AG20443 (cell line): ENCODE results near the gene TXNL4A.

Source experiments
- DNase-seq: peaks from one replicate; pipeline ENCODE4 v3.0.0; 2012; ENCODE audit warnings: low spot score, mixed read lengths

TXNL4A gene

DNA sequence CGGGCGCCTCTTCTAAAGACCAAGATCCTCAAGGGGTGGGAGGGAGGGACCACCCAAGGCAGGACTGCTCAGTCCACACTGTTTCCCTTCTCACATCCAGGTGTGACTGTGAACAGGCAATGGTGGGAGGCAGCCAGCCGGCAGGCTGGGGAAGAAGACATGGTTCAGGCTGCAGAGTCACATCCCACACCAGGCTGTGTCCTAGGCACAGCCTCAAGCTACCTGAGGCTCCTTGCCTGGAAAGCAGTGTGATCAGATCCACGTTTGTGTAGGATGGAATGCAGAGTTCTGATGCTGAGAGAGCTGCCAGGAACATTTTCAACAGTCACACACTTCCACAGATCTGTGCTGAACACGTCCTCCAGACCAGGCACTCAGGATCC lies 53.3 kb downstream of the TXNL4A start:
- DNase-seq, result no peak

DNA sequence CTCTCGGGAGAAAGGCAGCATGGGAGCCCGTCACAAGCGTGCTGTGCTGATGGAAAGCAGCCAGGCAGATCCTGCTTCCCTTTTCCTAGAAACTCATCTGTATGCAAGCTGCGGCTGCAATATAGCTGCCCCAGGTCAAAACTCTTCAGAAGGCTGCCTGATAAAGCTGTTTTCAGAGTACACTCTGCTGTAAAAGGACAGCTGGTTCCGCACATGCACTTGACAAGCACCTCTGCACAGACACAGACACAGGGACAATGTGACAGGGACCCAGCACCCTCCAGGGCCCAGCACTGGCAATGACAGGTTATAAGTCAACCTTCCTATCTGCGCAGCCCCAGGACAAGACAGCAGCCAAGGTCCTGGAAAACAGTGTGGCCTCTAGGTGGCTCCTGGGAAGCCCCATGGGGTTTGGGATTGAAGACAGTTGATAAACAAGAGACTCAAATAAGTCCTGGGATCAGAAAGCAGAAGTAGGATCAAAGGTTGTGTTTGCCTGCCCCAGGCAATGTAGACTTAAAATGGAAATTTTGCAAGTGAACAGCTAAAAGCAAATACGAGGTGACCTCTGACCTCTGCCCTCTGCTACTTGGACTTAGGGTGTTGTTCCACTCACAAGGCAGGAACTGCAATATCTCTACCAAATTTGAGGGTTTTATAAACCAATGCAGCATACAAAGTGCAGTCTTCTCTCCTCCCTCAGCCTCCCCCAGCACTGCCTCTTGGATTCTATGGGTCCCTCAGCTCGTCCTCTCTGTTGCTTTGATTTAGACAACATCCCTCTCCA lies 53.9 kb downstream of the TXNL4A start:
- DNase-seq, result no peak

DNA sequence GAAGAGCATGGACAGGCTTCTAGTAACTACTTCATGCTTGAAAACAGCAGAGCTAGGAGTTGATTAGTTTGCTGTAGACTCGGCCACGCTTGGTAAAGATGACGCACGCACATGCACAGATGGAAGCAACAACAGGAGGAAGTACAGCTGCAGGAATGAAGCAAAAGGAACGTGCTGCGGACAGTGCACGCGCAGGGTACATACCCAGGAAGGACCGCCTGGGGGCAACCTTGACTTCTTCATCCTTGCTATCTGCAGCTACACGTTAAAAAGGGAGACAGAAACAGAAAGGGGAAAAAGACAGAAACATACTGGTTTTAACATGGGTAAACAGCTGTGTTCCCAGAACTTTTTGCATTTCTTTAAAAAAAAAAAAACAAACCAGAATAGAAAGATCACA lies 54.6 kb downstream of the TXNL4A start:
- no peak for DNase-seq

DNA sequence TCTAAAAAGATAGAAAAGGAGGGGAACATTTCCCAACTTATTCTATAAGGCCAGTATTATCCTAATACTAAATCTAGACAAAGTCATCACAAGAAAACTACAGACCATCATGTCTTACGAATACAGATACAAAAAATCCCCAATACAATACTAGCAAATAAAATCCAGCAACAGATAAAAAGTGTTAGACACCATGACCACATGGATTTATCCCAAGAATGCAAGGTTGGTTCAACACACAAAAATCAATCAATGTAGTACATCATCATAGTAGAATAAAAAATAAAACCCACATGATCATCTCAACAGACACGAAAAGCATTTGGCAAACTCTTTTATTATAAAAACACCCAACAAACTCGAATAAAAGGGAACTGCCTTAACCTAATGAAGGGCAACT lies 55.5 kb downstream of the TXNL4A start:
- DNase-seq, result no peak

GRCh38 chr18:79931475-79931874 lies 56.9 kb downstream of the TXNL4A start:
- no peak for DNase-seq

DNA sequence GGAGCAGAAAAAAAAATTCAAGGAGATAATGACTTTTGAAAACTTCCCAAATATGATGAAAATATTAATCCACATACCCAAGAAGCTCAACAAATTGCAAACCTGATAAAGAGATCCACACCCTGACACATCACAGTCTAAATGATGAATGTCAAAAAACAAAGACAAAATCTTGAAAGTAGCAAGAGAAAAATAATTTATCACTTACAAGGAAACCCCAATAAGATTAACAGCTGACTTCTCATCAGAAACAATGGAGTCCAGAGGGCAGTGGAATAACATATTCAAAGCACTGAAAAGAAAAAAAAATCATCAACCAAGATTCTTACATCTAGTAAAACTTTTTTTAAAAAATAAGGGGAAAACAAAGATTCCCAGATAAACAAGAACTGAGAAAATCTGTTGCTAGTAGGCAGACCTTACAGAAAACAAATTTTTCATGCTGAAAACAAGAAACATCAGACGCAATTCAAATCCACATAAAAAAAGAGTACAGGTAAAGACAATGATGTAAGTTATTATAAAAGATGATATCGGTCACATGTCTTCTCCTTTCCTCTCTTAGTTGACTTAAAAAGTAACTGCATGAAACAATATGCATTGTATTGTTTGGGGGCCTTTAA lies 58.2 kb downstream of the TXNL4A start:
- DNase-seq, result no peak

- no peak for DNase-seq
Measured at GRCh38 chr18:79928563-79928960, 59.8 kb downstream of the TXNL4A start.

- no peak for DNase-seq
Measured at GRCh38 chr18:79927607-79928562, 60.5 kb downstream of the TXNL4A start.

- DNase-seq, result no peak
Measured at GRCh38 chr18:79926715-79927606, 61.4 kb downstream of the TXNL4A start.

- DNase-seq, result no peak
Measured at GRCh38 chr18:79926306-79926705, 62.1 kb downstream of the TXNL4A start.

DNA sequence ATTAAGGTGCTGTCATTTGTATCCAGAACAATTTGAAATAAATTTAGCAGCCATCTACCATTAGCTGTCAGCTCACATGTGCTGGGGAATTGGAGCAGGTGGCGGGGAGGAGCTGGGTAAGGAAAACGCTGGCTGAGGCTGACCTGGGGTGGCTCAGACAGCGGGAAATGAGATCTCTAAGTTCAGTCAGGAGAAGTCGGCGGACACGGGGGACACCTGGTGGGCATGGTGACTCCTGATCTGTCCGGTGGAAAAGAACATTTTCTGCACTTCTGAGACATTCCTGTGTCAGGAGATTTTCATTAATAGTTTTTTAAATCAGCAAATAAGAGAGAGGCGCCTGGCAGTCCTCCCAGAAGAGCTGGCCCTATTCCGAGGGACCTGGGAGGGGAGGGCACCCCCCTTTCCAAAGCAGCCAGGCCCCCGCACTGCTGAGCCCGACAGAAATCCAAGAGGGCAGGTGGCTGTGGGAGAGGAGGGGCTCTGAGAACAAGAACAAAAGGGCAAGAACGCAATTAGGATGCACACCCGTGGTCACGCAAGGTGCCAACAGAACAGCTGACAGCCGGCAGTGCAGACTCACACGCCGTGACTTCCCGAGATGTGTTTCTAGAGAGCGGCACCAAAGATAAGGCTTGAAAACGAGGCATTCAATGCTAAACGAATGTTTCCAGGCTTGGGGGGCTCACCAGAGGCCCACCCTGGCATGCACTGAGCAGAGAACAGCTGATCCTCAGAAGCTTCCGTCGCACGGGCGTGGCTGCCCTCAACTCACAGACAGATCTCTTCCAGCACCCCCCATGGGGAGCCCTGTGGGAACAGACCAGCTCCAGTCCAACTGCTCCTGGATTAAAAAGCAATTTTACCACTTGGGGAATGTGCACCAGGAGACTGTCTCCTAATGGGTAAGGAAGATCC lies 63.3 kb downstream of the TXNL4A start:
- no peak for DNase-seq

- no peak for DNase-seq
Measured at GRCh38 chr18:79923896-79924585, 64.3 kb downstream of the TXNL4A start.

DNA sequence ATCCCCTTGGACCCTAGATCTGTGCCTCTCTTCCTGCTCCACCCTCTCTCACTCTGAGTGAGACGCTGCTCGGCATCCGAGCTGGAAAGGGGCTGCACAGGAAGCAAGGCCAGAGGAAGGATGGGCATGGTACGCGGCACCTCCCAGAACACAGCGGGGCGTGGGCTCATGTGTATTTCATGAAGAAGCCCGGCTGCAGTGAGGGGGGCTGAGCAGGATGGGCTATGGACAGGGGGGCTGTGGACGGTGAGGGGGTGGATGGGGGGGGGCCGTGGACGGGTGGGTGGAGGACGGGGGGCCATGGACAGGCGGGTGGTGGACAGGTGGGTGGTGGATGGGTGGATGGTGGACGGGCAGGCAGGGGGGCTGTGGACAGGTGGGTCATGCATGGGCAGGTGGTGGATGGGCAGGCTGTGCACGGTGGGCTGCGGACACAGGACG lies 65.4 kb downstream of the TXNL4A start:
- no peak for DNase-seq

GRCh38 chr18:79921984-79922965 lies 66.1 kb downstream of the TXNL4A start:
- DNase-seq, result no peak
